SK-N-SH treated with all-trans-retinoic acid at 6 μM for 48 hours (cell line): ENCODE results near the gene HIPK1.

Experiments
- ATAC-seq: fragments of 200-7000 bp; cut with Tn5 transposase; 3 replicates; pipeline ENCODE4 v1.9.1; 2020; ENCODE audit warnings: mild to moderate bottlenecking, moderate library complexity
- ARNTL ChIP-seq: fragments of 450-650 bp; formaldehyde crosslinking; IDR thresholded peaks from 2 replicates; pipeline ENCODE4 v1.5.0; 2020; ENCODE audit warnings: low read depth, mild to moderate bottlenecking, moderate library complexity, borderline replicate concordance
- BACH2 ChIP-seq: fragments of 250-450 bp; sonication (Bioruptor Pico); IDR thresholded peaks from 2 replicates; pipeline ENCODE4 v1.9.0; 2021; ENCODE audit warnings: mild to moderate bottlenecking, borderline replicate concordance
- CSDC2 ChIP-seq: fragments of 250-450 bp; sonication (Bioruptor Pico); IDR thresholded peaks from 2 replicates; pipeline ENCODE4 v1.5.0; 2020; ENCODE audit warnings: mild to moderate bottlenecking, moderate library complexity
- ESRRG ChIP-seq: fragments of 250-450 bp; sonication (Bioruptor Pico); IDR thresholded peaks from 2 replicates; pipeline ENCODE4 v1.6.1; 2021; ENCODE audit warnings: mild to moderate bottlenecking
- GLIS3 ChIP-seq: fragments of 250-450 bp; sonication (Bioruptor Pico); IDR thresholded peaks from 2 replicates; pipeline ENCODE4 v1.5.0; 2020; ENCODE audit warnings: mild to moderate bottlenecking, moderate library complexity
- ISL1 ChIP-seq: fragments of 250-450 bp; sonication (Bioruptor Pico); IDR thresholded peaks from 2 replicates; pipeline ENCODE4 v2.1.2; 2022; ENCODE audit warnings: mild to moderate bottlenecking, moderate library complexity
- OSR1 ChIP-seq: fragments of 250-450 bp; sonication (Bioruptor Pico); IDR thresholded peaks from 2 replicates; pipeline ENCODE4 v1.8.0; 2022; ENCODE audit warnings: moderate library complexity, mild to moderate bottlenecking, inconsistent platforms
- PATZ1 ChIP-seq: fragments of 250-450 bp; sonication (Bioruptor Pico); IDR thresholded peaks from 2 replicates; pipeline ENCODE4 v1.8.0; 2020; ENCODE audit warnings: mild to moderate bottlenecking, moderate library complexity, borderline replicate concordance
- PPARA ChIP-seq: fragments of 250-450 bp; sonication (Bioruptor Pico); IDR thresholded peaks from 2 replicates; pipeline ENCODE4 v1.5.0; 2020; ENCODE audit warnings: mild to moderate bottlenecking, borderline replicate concordance
- RARB ChIP-seq: fragments of 250-450 bp; sonication (Bioruptor Pico); IDR thresholded peaks from 2 replicates; pipeline ENCODE4 v1.8.0; 2021; ENCODE audit warnings: mild to moderate bottlenecking, moderate library complexity
- SNAI2 ChIP-seq: fragments of 250-450 bp; sonication (Bioruptor Pico); IDR thresholded peaks from 2 replicates; pipeline ENCODE4 v1.5.0; 2020; ENCODE audit warnings: mild to moderate bottlenecking, moderate library complexity
- TCF4 ChIP-seq: fragments of 250-450 bp; sonication (Bioruptor Pico); IDR thresholded peaks from 2 replicates; pipeline ENCODE4 v1.8.0; 2021; ENCODE audit warnings: mild to moderate bottlenecking, moderate library complexity, borderline replicate concordance
- TOX ChIP-seq: fragments of 250-450 bp; sonication (Bioruptor Pico); IDR thresholded peaks from 2 replicates; pipeline ENCODE4 v1.8.0; 2021; ENCODE audit warnings: mild to moderate bottlenecking, moderate library complexity, borderline replicate concordance
- ZC3H10 ChIP-seq: fragments of 250-450 bp; sonication (Bioruptor Pico); IDR thresholded peaks from 2 replicates; pipeline ENCODE4 v1.5.1; 2021; ENCODE audit warnings: mild to moderate bottlenecking, moderate library complexity
- ZFP3 ChIP-seq: fragments of 250-450 bp; sonication (Bioruptor Pico); IDR thresholded peaks from 2 replicates; pipeline ENCODE4 v1.5.0; 2020; ENCODE audit warnings: mild to moderate bottlenecking, moderate library complexity
- ZFP30 ChIP-seq: fragments of 450-650 bp; formaldehyde crosslinking; IDR thresholded peaks from 2 replicates; pipeline ENCODE4 v1.5.0; 2022; ENCODE audit warnings: mild to moderate bottlenecking, moderate library complexity
- ZNF565 ChIP-seq: fragments of 450-650 bp; formaldehyde crosslinking; conservative IDR thresholded peaks from 2 replicates; pipeline ENCODE4 v1.5.0; 2020; ENCODE audit warnings: low read depth, mild to moderate bottlenecking, moderate library complexity
- ZNF70 ChIP-seq: fragments of 450-650 bp; formaldehyde crosslinking; IDR thresholded peaks from 2 replicates; pipeline ENCODE4 v1.5.0; 2020; ENCODE audit warnings: mild to moderate bottlenecking, moderate library complexity
- ZNF8 ChIP-seq: fragments of 450-650 bp; formaldehyde crosslinking; IDR thresholded peaks from 2 replicates; pipeline ENCODE4 v1.5.0; 2020; ENCODE audit warnings: mild to moderate bottlenecking, moderate library complexity
- TF ChIP-seq, protein P1 (sequence below): fragments of 250-450 bp; sonication (Bioruptor Pico); IDR thresholded peaks from 2 replicates; pipeline ENCODE4 v1.5.1; 2020; ENCODE audit warnings: low read depth, mild to moderate bottlenecking, moderate library complexity
- TF ChIP-seq, protein P2 (sequence below): fragments of 250-450 bp; sonication (Bioruptor Pico); IDR thresholded peaks from 2 replicates; pipeline ENCODE4 v1.8.0; 2021; ENCODE audit warnings: low read depth, mild to moderate bottlenecking, moderate library complexity, borderline replicate concordance
- TF ChIP-seq, protein P3 (sequence below): fragments of 250-450 bp; sonication (Bioruptor Pico); IDR thresholded peaks from 2 replicates; pipeline ENCODE4 v1.5.0; 2020; ENCODE audit warnings: mild to moderate bottlenecking, moderate library complexity
- TF ChIP-seq, protein P4 (sequence below): fragments of 250-450 bp; sonication (Bioruptor Pico); IDR thresholded peaks from 2 replicates; pipeline ENCODE4 v1.5.1; 2021; ENCODE audit warnings: mild to moderate bottlenecking, moderate library complexity

The HIPK1 gene

GRCh38 chr1:113977906-113978305 lies 48.8 kb downstream of the HIPK1 start:
- ATAC-seq = no peak

GRCh38 chr1:113978863-113979702 lies 50.0 kb downstream of the HIPK1 start, which contains the start of gene OLFML3:
TSS of gene OLFML3 (plus strand) at chr1:113979474. CDS start at chr1:113979517, 43 bp downstream.
- peak; percentile 90 for ATAC-seq
- no peak for TF ChIP-seq ARNTL
- TF ChIP-seq ZNF565 (CRISPR knock-in tag) = no peak
- TF ChIP-seq PATZ1 (CRISPR knock-in tag) = peak; percentile 78; the same call in 1 of the 2 replicates
- TF ChIP-seq ESRRG (CRISPR knock-in tag) = no peak
- TF ChIP-seq ZC3H10 (CRISPR knock-in tag) = no peak
- no peak for TF ChIP-seq SNAI2 (CRISPR knock-in tag)
- TF ChIP-seq, protein P1, sequence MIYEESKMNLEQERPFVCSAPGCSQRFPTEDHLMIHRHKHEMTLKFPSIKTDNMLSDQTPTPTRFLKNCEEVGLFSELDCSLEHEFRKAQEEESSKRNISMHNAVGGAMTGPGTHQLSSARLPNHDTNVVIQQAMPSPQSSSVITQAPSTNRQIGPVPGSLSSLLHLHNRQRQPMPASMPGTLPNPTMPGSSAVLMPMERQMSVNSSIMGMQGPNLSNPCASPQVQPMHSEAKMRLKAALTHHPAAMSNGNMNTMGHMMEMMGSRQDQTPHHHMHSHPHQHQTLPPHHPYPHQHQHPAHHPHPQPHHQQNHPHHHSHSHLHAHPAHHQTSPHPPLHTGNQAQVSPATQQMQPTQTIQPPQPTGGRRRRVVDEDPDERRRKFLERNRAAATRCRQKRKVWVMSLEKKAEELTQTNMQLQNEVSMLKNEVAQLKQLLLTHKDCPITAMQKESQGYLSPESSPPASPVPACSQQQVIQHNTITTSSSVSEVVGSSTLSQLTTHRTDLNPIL (CRISPR knock-in tag) = 0 out of 2 replicates have a peak, but pooled peaks have one; percentile 31
- TF ChIP-seq TCF4 = peak; percentile 86
- TF ChIP-seq OSR1 (CRISPR knock-in tag) = no peak
- no peak for TF ChIP-seq ZNF8 (CRISPR knock-in tag)
- TF ChIP-seq PPARA (CRISPR knock-in tag) = no peak
- TF ChIP-seq, protein P2, sequence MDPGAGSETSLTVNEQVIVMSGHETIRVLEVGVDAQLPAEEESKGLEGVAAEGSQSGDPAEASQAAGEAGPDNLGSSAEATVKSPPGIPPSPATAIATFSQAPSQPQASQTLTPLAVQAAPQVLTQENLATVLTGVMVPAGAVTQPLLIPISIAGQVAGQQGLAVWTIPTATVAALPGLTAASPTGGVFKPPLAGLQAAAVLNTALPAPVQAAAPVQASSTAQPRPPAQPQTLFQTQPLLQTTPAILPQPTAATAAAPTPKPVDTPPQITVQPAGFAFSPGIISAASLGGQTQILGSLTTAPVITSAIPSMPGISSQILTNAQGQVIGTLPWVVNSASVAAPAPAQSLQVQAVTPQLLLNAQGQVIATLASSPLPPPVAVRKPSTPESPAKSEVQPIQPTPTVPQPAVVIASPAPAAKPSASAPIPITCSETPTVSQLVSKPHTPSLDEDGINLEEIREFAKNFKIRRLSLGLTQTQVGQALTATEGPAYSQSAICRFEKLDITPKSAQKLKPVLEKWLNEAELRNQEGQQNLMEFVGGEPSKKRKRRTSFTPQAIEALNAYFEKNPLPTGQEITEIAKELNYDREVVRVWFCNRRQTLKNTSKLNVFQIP (CRISPR knock-in tag) = no peak
- no peak; the same call in 1 of the 2 replicates for TF ChIP-seq TOX (CRISPR knock-in tag)
- peak; percentile 89 for TF ChIP-seq ISL1 (CRISPR knock-in tag)
- peak; percentile 45; the same call in 1 of the 2 replicates for TF ChIP-seq ZNF70 (CRISPR knock-in tag)
- TF ChIP-seq ZFP30 (CRISPR knock-in tag) = no peak
- 0 out of 2 replicates have a peak, but pooled peaks have one; percentile 30 for TF ChIP-seq RARB
- TF ChIP-seq, protein P3, sequence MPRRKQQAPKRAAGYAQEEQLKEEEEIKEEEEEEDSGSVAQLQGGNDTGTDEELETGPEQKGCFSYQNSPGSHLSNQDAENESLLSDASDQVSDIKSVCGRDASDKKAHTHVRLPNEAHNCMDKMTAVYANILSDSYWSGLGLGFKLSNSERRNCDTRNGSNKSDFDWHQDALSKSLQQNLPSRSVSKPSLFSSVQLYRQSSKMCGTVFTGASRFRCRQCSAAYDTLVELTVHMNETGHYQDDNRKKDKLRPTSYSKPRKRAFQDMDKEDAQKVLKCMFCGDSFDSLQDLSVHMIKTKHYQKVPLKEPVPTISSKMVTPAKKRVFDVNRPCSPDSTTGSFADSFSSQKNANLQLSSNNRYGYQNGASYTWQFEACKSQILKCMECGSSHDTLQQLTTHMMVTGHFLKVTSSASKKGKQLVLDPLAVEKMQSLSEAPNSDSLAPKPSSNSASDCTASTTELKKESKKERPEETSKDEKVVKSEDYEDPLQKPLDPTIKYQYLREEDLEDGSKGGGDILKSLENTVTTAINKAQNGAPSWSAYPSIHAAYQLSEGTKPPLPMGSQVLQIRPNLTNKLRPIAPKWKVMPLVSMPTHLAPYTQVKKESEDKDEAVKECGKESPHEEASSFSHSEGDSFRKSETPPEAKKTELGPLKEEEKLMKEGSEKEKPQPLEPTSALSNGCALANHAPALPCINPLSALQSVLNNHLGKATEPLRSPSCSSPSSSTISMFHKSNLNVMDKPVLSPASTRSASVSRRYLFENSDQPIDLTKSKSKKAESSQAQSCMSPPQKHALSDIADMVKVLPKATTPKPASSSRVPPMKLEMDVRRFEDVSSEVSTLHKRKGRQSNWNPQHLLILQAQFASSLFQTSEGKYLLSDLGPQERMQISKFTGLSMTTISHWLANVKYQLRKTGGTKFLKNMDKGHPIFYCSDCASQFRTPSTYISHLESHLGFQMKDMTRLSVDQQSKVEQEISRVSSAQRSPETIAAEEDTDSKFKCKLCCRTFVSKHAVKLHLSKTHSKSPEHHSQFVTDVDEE (CRISPR knock-in tag) = no peak
- TF ChIP-seq GLIS3 (CRISPR knock-in tag) = no peak
- no peak for TF ChIP-seq BACH2 (CRISPR knock-in tag)
- TF ChIP-seq ZFP3 (CRISPR knock-in tag) = no peak

More at GRCh38 chr1:113977906-113978305, 48.8 kb downstream of the HIPK1 start:
- TF ChIP-seq PATZ1 (CRISPR knock-in tag) = no peak
- no peak for TF ChIP-seq ZC3H10 (CRISPR knock-in tag)
- TF ChIP-seq, protein P4, sequence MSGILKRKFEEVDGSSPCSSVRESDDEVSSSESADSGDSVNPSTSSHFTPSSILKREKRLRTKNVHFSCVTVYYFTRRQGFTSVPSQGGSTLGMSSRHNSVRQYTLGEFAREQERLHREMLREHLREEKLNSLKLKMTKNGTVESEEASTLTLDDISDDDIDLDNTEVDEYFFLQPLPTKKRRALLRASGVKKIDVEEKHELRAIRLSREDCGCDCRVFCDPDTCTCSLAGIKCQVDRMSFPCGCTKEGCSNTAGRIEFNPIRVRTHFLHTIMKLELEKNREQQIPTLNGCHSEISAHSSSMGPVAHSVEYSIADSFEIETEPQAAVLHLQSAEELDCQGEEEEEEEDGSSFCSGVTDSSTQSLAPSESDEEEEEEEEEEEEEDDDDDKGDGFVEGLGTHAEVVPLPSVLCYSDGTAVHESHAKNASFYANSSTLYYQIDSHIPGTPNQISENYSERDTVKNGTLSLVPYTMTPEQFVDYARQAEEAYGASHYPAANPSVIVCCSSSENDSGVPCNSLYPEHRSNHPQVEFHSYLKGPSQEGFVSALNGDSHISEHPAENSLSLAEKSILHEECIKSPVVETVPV (CRISPR knock-in tag) = no peak
- TF ChIP-seq ISL1 (CRISPR knock-in tag) = no peak
- no peak for TF ChIP-seq ARNTL
- TF ChIP-seq TOX (CRISPR knock-in tag) = no peak
- TF ChIP-seq GLIS3 (CRISPR knock-in tag) = no peak
- no peak for TF ChIP-seq CSDC2 (CRISPR knock-in tag)
